Measurements from ENCODE around the gene RERE.
"Not testable (repeated sequence)": the region's sequence is repeated elsewhere in the genome, so short reads cannot be mapped to it uniquely, and the experiment has no call there.

Gene RERE

DNA sequence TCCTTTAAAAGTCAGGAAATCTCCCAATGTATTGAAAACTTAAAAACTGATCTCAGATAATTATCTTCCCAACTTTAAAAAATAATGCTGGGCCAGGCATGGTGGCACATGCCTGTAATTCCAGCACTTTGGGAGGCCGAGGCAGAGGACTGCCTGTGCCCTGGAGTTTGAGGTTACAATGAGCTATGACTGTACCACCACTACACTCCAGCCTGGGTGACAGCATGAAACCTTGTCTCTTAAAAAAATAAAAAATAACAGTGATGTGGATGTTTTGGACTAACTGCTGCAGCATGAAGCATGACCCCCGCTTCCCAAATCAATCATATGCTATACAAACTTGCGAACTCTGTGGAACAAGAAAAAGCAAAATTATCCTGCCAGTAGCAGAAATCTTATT, 186.3 kb downstream of the RERE start:
- DNase-seq, result no peak

DNA sequence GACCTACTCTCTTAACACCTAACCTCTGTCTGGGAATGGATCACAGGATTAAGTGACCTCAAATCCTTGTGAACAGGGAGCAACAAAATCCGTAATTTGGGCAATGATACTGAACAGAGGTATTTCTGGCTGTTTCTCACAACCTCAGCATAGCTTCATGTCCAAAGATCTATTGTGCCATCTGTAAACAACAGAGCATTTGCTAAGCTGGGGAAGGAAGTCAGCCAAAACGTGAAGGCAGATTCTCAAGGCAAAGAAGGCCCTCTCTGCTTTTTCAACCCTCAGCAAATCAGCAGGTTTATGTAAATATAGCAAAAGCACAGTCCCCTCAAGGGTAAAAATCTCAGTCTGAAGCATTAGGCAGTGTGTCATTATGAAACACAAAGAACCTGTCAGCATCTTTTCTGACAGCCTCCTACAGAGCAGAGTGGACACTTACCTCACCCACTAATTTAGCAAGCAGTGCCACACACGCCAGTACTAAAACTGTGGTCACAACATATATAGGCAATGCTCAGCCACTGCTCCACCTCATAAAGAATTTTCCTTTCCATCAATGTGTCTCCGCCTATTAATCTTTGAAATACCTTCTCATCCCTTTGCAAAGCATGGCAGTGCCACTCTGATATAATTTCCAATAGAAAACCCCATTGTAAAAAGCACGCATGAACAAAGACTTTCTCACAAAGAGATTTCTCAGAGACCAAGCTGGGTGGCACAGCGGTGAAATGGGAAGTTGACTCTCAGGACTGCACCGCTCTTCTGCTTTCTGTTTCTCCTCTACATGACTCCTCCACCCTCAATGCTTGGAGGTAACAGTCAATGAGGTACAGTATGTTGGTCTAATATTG, 188.0 kb downstream of the RERE start:
- no peak for DNase-seq

DNA sequence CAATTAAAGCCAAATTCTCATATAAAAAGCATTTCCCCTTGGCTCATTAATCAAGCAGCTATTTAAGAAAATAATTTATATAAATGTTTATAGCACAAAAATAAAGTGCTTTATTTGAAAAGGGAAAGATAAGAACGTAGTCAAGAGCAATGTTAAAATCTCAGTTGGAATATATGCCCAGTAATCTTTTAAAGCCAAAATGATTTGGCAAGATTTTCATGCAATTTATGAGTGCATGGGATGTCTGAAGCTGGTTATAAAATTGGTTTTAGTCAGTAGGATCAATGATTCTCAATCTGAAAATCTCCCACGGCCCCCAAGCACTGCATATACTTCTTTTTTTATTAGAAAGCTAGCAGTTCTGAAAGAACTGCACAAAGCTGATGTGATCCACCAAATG, 188.8 kb downstream of the RERE start:
- no peak for DNase-seq

DNA sequence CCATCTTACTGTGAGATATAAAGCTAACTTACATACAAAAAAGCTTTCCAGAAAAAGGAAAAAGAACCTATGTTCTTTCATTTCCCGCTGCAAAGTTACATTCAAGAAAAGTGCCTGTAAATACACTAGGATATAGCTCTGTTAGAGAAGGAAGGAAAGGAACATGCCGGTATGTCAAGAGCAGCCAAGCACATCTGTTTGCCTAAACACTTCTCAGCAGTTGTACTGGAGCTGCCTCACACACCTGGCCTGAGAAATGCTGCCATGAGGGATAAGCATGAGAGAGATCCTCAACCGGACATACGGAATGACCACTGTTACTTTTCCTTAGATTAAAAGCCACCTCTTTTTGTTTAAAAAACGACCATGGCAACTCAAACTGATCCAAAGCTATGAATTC, 189.7 kb downstream of the RERE start:
- no peak for DNase-seq

DNA sequence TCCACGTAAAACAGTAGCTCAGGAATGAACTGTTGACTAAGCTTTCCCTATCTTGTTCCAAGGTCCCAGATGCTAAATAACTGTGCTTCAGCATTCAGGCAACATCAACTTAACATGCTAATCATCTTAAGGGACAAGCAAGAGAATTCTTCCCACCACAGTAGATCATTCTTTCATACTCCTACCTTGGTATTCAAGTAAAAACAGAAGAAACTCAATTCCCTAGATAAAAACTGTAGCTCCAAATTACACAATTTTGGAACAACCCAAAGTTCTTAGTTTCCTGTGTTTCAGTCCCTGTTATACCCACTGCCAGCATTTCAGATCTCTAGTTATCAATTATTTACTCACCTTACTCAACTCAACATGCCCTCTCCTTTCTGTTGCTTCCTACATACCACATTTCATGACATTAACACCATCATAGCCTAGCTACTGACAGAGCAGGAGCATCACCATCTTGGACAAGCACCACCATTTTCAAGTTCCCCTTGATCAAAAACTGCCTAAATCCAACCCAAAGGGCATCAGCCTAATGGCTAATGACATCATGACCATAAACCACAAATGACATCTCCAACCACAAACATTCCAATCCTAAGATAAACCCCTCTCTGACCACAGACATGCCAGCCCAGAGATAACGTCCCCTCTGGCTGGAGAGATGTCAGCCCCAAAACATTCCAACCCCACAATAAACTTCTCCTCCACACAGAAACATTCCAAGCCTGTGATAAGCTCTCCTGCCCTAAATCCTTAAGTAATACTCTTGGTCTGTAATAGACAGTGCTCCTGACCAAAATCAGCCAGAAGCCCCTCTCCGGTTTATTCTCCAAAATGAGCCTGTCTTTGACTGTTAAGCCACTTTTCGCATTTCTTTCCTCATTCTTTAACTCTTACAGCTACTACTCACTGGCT, 191.2 kb downstream of the RERE start:
- DNase-seq, result no peak

DNA sequence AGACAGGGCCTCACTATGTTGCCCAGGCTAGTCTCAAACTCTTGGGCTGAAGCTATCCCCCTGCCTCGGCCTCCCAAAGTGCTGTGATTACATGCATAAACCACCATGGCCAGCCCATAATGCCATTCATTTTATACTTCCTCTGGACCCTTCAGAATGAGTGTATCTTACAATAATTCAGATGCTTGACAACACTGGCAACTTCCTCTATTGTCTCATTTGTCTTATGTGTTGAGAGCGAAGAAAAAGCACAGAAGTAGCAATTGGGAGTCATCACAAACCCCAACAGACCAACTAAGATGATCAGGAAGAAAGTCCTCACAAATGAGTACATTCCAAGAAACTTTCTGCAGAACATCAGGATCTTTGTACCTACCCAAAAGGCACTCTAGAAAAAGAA, 191.9 kb downstream of the RERE start:
- no peak for DNase-seq

DNA sequence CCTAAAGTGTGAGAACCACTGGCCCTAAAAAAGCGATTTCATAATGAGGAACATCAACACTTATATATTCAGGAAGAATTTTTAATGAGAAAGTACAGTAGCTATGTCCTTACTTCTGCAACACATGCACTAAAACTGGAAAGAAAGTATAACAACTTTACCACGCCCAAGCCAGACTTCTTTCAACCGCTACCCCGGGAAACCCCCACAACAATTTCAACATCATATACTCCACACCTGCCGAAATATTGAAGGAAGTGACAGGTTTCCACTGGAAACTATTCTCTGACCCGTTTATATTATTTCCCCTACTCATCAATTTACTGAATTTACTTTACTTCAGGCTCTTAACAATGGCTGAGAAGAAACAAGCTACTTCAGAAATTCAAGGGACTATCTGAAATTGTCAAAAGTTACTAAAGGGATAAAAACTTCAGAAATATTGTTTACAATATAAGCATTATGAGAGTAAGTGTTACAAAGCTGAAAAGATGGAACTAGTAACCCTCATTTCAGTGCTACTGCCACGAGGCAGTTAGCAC, 193.7 kb downstream of the RERE start:
- not testable (repeated sequence) for DNase-seq

DNA sequence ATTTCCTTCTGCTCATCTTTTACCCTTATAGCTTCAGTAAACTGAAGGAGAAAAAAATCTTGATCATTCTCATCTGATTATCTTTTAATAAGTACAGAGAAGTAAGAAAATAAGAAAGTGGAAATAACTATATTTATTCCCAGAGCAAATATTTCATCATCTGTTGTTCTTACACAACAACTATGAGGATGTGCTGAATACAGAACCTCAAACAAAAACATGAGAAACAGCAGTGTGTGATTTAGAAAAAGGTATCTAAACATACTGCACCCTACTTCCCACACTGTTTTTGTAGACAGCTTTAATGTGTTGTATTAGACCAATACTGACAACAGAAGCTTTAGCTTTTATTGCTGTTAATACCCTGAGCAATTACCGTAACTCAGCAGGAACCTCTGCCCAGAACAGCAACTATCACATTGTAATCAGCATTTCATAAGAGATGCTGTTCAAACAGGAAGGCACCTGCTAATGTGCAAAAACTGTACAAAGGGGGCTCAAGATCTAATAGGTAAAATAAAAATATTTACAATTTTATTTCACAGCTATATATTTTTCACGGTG, 195.6 kb downstream of the RERE start:
- not testable (repeated sequence) for DNase-seq

DNA sequence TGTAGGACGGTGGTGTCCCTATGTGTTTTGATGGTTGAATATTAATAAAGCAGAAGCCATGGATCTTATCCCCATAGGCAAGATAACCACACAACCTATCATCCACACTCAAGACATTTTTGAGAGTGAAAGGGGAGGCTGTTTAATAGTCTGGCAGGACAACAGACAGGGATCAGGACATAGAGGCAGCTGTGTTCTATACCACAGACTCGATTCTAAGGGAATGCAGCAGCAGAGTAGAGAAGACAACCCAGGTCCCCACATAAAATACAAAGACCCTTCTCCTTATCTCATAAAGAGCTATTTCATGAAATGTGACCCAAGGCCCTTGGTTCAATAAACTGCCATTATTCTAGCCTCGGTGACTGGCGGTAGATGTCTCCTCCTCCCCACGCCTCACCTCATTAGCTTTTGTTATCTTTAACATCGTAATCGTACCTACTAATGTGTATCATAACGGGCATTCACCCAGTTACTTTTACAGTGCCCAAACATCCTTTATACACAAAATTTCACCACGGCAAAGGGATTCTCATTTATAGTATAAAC, 196.3 kb downstream of the RERE start:
- DNase-seq, result not testable (repeated sequence)

DNA sequence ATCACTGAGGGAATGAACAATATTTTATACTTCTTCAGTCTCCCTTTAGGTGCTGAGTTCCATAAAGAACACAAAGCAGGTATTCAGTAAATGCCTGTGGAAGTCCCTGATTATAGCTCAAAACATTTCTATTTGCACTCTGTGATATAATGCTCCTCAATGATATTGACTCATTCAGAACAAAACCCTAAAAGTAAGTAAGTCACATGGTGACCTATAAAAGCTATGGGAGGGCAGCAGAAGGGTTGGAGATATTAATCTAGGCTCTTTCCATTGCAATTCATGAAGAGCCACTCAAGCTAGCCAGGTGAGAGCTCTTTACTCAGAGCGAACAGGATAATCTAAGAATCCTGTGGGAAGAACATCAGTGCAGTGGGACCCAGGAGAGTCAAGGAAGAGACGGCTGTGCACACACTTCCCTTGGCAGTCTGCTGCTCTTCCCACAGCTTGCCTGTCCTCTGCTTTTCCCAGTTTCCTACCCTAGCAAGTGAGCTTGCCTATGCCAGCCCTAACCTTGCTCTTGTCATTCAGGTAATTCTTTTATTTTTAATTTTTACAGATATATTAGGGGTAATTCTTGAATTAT, 197.4 kb downstream of the RERE start:
- DNase-seq, result not testable (repeated sequence)

DNA sequence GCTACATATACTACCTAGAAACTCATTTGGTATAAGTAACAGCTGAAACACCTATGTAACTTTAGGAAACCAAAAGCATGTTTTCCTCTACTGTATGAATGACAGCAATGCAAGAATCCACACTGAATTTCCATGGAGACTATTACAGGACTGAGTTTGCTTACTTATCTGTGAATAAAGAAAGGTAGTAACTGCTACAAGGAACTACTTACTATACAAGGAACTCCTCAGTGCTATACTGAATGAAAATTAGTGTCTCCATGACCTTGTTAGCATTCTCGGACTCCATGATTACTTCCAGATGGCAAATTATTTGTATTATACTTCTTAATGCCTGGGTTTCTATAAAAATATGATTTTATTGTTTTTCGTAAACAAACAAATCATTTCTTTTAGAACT, 198.0 kb downstream of the RERE start:
- not testable (repeated sequence) for DNase-seq

DNA sequence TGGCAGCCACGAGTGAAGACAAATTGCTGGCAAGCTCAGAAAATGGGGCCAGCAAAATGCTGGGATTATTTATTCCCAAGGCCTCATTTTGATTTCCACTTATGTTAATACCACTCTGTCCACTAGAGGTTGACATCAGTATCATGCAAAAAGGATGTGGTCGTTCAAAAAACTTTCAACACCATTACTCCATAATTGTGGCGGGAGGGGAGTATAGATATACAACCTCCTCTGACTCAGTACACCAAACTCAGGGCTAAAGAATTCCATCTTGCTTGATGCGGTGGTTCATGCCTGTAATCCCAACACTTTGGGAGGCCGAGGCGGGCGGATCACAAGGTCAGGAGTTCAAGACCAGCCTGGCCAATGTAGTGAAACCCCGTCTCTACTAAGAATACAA, 200.6 kb downstream of the RERE start:
- not testable (repeated sequence) for DNase-seq

DNA sequence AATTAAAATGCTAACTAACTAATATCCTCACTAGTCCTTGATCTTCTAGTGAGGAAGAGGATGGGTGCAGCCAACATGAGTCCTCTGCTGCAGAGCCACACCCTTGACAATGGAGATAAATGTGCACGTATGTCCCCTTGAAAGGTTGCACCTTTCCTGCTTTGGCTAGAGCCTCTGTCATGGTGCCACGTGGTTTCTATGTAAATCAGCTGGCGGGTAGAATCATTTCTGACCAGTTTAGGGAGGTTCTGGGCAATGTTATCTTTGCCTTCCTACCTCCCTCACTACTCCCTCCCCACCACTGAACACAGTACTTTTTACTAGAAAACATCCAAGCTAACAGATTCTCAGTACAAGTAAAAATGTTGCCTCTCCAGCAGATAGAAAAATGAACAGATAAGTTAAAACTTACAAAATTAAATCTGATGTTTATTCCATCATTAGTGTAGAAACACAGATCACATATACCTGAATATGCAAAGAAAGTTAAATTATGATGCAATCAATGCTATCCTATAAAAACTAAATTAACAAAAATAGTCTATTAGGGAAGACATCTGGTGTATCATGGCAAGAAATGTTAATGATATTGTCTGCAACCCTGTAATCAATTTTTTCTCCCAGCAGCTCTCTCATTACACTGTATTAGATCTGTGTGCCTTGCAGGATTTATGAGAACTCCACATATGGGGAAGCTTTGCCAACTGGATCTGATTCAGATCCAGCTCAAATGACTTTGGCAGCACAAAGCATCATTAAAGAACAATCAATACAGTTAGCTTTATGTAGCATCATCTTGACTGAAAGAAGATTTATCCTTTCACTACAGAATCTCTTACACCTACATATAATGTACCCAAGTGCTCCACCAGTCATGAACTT, 205.6 kb downstream of the RERE start:
- not testable (repeated sequence) for DNase-seq

DNA sequence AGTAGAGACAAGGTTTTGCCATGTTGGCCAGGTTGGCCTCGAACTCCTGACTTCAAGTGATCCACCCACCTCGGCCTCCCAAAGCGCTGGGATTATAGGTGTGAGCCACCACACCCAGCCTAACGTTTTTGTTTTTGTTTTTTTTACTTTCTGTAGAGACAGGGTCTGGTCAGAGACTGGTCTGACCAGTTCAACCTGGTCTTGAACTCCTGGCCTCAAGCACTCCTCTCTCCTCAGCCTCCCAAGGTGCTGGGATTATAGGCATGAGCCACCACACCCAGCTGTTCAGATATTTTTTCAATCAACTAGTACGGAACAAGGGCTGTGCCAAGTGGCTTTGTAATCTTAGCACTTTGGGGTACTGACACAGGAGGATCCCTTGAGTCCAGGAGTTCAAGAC, 209.5 kb downstream of the RERE start:
- no peak for DNase-seq

DNA sequence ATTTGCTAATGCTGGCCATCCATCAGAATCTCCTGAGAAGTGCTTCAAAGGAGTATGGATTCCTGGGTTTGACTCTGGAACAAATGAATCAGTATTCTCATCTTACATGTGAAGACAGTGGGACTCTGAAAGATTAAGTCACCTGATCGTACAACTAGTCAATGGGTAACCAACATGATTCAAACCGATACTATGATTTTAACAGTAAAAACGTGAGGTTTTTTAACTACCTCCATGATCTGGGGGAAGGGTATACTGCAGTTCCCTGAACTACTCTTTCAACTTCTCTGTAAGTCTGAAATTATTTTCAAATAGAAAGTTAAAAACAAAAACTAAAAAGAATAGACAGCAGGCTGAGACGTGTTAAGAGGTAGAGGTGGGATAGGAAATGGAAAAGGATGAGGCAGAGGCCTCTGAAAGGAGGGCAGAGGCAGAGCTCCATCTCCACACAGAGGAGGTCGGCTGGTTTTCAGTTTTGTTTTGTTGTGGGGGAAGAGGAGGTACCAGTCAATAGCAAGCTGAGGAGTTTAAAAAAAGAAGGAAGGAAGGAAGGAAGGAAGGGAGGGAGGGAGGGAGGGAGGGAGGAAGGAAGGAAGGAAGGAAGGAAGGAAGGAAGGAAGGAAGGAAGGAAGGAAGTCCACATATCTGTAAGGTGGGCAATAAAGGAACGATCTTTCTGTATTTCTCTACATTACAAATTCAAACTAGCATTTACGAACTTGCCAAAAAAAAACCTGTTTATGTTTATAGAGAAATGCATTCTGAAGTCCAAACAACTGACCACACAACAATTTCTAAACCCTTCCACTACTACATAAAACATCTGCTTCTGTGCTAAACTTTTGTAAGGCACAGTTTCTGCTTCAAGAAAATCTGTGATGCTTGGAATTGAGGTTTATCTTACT, 213.1 kb downstream of the RERE start:
- no peak for DNase-seq

DNA sequence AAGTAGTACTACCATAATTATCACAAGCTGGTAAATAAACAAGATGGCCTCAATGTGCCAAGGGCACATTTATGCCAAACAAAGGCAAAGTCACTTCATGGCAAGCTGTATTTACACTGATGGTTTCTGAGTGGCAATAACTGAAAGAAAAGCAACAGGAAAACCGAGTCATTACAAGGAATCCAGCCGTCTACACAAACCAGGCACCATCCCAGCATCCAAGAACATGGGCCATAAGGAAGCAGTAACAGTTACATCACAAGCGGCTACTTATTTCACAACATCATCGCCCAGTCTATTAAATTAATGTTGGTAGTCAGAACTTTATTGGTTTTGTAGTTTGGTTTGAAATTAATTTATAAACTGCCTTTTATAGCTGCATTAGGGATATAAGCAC, 214.2 kb downstream of the RERE start:
- no peak for DNase-seq

DNA sequence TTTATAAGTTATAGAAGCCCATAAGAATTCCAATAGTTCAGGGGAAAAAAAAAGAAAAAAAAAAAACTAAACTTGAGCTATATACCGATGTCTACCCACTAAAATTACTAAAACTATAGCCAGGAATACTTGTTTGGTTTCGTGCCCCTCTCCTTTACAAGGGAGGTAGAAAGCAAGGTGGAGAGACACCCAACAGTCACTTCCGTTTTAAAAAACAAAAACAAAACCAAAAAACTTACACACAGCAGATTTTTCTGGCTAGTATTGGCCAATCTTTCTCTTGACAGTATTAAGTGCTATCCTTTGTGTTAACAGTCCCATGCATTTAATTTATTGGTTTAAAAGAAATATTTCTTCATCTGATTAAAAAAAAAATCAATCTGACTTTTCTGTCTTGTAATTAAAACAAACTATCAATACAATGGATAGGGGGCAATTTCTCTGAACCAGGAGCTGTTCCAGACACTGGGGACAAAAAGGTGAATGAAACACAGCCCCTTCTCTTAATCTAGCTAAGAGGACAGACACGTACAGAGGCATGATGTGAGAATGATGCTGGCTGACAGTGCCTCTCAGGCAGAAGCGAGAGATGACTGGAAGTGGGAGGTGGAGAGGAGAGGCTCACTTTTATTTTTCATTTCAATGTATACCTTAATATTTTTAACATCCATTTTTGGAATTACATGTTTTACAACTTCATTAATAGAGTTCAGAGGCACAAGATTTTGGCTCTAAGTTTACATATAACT, 214.8 kb downstream of the RERE start:
- no peak for DNase-seq

DNA sequence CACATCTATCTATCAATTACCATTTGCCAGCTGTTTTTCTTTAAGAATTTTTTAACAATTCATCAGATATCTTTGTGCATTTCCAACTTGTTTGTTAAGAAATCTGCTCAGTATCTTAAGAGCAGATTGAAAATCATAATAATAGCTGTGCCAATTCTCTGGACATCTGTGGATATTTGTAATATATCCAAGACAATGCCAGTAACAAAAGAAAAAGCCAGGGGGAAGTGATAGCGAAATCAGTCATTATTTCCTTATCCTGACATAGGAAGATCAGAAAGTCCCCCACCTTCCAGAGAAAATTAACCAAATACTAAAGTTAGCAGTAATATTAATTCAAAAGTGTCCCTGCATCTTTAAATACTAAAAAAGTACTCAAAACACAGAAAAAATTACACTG, 217.1 kb downstream of the RERE start:
- no peak for DNase-seq

DNA sequence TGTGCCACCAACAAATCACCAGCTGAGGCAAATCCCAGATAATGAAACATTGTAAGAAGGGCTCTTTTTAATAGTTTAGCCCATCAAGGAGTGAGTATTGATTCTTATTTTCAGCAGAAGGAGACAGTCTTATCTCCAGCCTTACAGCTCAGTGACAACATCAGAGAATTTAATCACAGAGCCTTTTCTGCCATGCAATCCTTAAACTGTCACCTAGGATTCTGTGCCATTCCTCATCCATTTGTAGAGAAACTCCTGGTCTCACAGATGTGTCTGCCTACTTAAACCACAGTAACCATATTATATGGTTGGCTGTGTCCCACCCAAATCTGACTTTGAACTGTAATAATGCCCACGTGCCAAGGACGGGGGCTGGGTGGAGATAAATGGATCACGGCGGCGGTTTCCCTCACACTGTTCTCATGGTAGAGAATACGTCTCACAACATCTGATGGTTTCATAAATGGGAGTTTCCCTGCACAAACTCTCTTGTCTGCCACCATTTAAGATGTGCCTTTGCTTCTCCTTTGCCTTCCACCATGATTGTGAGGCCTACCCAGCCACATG, 217.7 kb downstream of the RERE start:
- no peak for DNase-seq
